COLO668 (cell line): ENCODE measurements around the gene RTRAF.

Experiments used
- DNase-seq: peaks from one replicate; lab custom pipeline; 2025; ENCODE audit not compliant: unreplicated experiment; lab: John Stamatoyannopoulos, UW

Gene RTRAF

GRCh38 chr14:51993285-51993920 lies 4.1 kb downstream of the RTRAF start:
- DNase-seq = no peak

- DNase-seq = no peak
These were observed 6.9 kb downstream of the RTRAF start for GRCh38 chr14:51996148-51996746.

GRCh38 chr14:51998348-51998747 lies 9.0 kb downstream of the RTRAF start:
- no peak for DNase-seq

- no peak for DNase-seq
These were observed 9.7 kb downstream of the RTRAF start for GRCh38 chr14:51999084-51999483.

GRCh38 chr14:52000019-52000582 lies 10.8 kb downstream of the RTRAF start:
- DNase-seq = no peak

- no peak for DNase-seq
These were observed 11.3 kb downstream of the RTRAF start for GRCh38 chr14:52000696-52001095.

GRCh38 chr14:52002542-52002941 lies 13.2 kb downstream of the RTRAF start:
- no peak for DNase-seq

- DNase-seq = no peak
These were observed 14.0 kb downstream of the RTRAF start for GRCh38 chr14:52003324-52003723.

GRCh38 chr14:52005625-52006024 lies 16.3 kb downstream of the RTRAF start:
- no peak for DNase-seq

GRCh38 chr14:52006361-52006760 lies 17.0 kb downstream of the RTRAF start:
- DNase-seq = no peak

GRCh38 chr14:52007211-52007610 lies 17.9 kb downstream of the RTRAF start:
- DNase-seq = no peak

GRCh38 chr14:52007637-52008036 lies 18.3 kb downstream of the RTRAF start:
- no peak for DNase-seq

GRCh38 chr14:52008136-52008535 lies 18.8 kb downstream of the RTRAF start:
- DNase-seq = no peak

GRCh38 chr14:52010173-52010693 lies 20.9 kb downstream of the RTRAF start:
- DNase-seq = no peak

GRCh38 chr14:52011523-52011922 lies 22.2 kb downstream of the RTRAF start:
- no peak for DNase-seq

GRCh38 chr14:52012635-52013034 lies 23.3 kb downstream of the RTRAF start:
- DNase-seq = no peak

- peak; percentile 14 for DNase-seq
These were observed 24.7 kb downstream of the RTRAF start for GRCh38 chr14:52013984-52014600.

GRCh38 chr14:52014601-52015267 lies 25.4 kb downstream of the RTRAF start:
- no peak for DNase-seq

GRCh38 chr14:52015411-52016030 lies 26.2 kb downstream of the RTRAF start:
- DNase-seq = peak; percentile 17

- DNase-seq = no peak
These were observed 28.9 kb downstream of the RTRAF start for GRCh38 chr14:52018252-52018651.

GRCh38 chr14:52018970-52019369 lies 29.6 kb downstream of the RTRAF start:
- DNase-seq = no peak
